Neural cell (in vitro differentiated cells): Measurements from ENCODE around the gene PDGFB. TPM values are rescaled to one million over a fixed set of nuclear protein-coding genes. Genes with fewer than 3 reads are reported as not detected.

ENCODE experiments used
- H2AFZ ChIP-seq: fragments of 200-600, 300-800 bp; sonication (generic), shearing (Covaris generic); 2 replicates; pipeline ENCODE4 v1.6.0; 2014; ENCODE audit warnings: low read depth, mild to moderate bottlenecking, antibody characterized with exemption, low read length, moderate library complexity
- H3F3A ChIP-seq: fragments of 200-600 bp; shearing (Covaris generic); 2 replicates; pipeline ENCODE4 v1.6.1; 2016; ENCODE audit warnings: mild to moderate bottlenecking, moderate library complexity, mixed read lengths, antibody characterized with exemption, low read length; ENCODE audit not compliant: insufficient read depth, poor library complexity, severe bottlenecking
- H3K27ac ChIP-seq: fragments of 200-600, 300-800 bp; sonication (generic), shearing (Covaris generic); 2 replicates; pipeline ENCODE4 v1.5.1; 2014; ENCODE audit warnings: mild to moderate bottlenecking, low read length, moderate library complexity
- H3K27me3 ChIP-seq: fragments of 300-800, 200-600 bp; sonication (generic), shearing (Covaris generic); 2 replicates; pipeline ENCODE4 v1.6.0; 2014; ENCODE audit warnings: mild to moderate bottlenecking, low read depth, low read length, moderate library complexity; ENCODE audit not compliant: insufficient read depth
- H3K36me3 ChIP-seq: fragments of 300-800, 200-600 bp; sonication (generic), shearing (Covaris generic); 2 replicates; pipeline ENCODE4 v1.5.1; 2014; ENCODE audit warnings: mild to moderate bottlenecking, antibody characterized with exemption, low read length, moderate library complexity; ENCODE audit not compliant: insufficient read depth
- H3K4me2 ChIP-seq: fragments of 300-800, 200-600 bp; sonication (generic), shearing (Covaris generic); 2 replicates; pipeline ENCODE4 v1.6.0; 2014; ENCODE audit warnings: mild to moderate bottlenecking, low read length
- H3K4me3 ChIP-seq: fragments of 300-800, 200-600 bp; sonication (generic), shearing (Covaris generic); 2 replicates; pipeline ENCODE4 v1.5.1; 2014; ENCODE audit warnings: mild to moderate bottlenecking, low read length, moderate library complexity
- H3K79me2 ChIP-seq: fragments of 200-600 bp; shearing (Covaris generic); replicated peaks from 2 replicates; pipeline ENCODE4 v1.6.0; 2014; ENCODE audit warnings: mild to moderate bottlenecking, low read length, moderate library complexity; ENCODE audit not compliant: insufficient read depth
- H3K9ac ChIP-seq: fragments of 300-800, 200-600 bp; sonication (generic), shearing (Covaris generic); 2 replicates; pipeline ENCODE4 v1.6.1; 2016; ENCODE audit warnings: mild to moderate bottlenecking, low read length, mixed read lengths
- H3K9me2 ChIP-seq: fragments of 200-600 bp; shearing (Covaris generic); 2 replicates; pipeline ENCODE4 v1.6.1; 2016; ENCODE audit warnings: mild to moderate bottlenecking, low read length, mixed read lengths; ENCODE audit not compliant: insufficient read depth
- H3K9me3 ChIP-seq: fragments of 200-600, 300-800 bp; sonication (generic), shearing (Covaris generic); 2 replicates; pipeline ENCODE4 v1.6.1; 2016; ENCODE audit warnings: mild to moderate bottlenecking, mixed run types, low read length, moderate library complexity, mixed read lengths
- H4K20me1 ChIP-seq: fragments of 200-600 bp; shearing (Covaris generic); 2 replicates; pipeline ENCODE4 v1.6.1; 2016; ENCODE audit warnings: mild to moderate bottlenecking, mixed run types; ENCODE audit not compliant: insufficient read depth
- CTCF ChIP-seq: fragments of 450-650 bp; IDR thresholded peaks from 2 replicates; pipeline ENCODE4 v1.5.1; 2014; ENCODE audit warnings: antibody characterized with exemption, mild to moderate bottlenecking, moderate library complexity; ENCODE audit not compliant: poor library complexity, severe bottlenecking
- EP300 ChIP-seq: fragments of 450-650 bp; conservative IDR thresholded peaks from 2 replicates; pipeline ENCODE4 v1.6.1; 2014; ENCODE audit warnings: antibody characterized with exemption, mild to moderate bottlenecking, moderate library complexity; ENCODE audit not compliant: poor library complexity, severe bottlenecking
- EZH2 ChIP-seq: fragments of 200-600, 300-800 bp; shearing (Covaris generic), sonication (generic); IDR thresholded peaks from 2 replicates; pipeline ENCODE4 v1.6.1; 2014; ENCODE audit warnings: antibody characterized with exemption, low read length, borderline replicate concordance, mild to moderate bottlenecking; ENCODE audit not compliant: insufficient read depth, poor library complexity, severe bottlenecking
- MXI1 ChIP-seq: fragments of 450-650 bp; conservative IDR thresholded peaks from 2 replicates; pipeline ENCODE4 v1.6.1; 2014; ENCODE audit warnings: antibody characterized with exemption, mild to moderate bottlenecking; ENCODE audit not compliant: poor library complexity, severe bottlenecking
- POLR2AphosphoS5 ChIP-seq: IDR thresholded peaks from 2 replicates; pipeline ENCODE4 v1.6.1; 2012
- RAD21 ChIP-seq: fragments of 450-650 bp; conservative IDR thresholded peaks from 2 replicates; pipeline ENCODE4 v1.6.1; 2014; ENCODE audit warnings: antibody characterized with exemption, mild to moderate bottlenecking, moderate library complexity
- REST ChIP-seq: IDR thresholded peaks from 2 replicates; pipeline ENCODE4 v1.6.1; 2012; ENCODE audit warnings: borderline replicate concordance
- SMC3 ChIP-seq: fragments of 450-650 bp; conservative IDR thresholded peaks from 2 replicates; pipeline ENCODE4 v1.6.1; 2014; ENCODE audit warnings: antibody characterized with exemption, mild to moderate bottlenecking, moderate library complexity; ENCODE audit not compliant: poor library complexity
- TAF1 ChIP-seq: IDR thresholded peaks from 2 replicates; pipeline ENCODE4 v1.6.1; 2012; ENCODE audit warnings: low read depth
- polyA plus RNA-seq: library from polyadenylated mRNA; depleted of rRNA; stranded (reverse); fragments of >200 nt; gene quantifications from 2 replicates; pipeline ENCODE4 v1.2.3, GENCODE V29; 2014

PDGFB gene
- polyA plus RNA-seq, 1 donor from 2014 or later = 0.61 TPM

- Histone ChIP-seq H3K9me3 (no peaks in the 10 kb centered on the region), H3K9ac (no peak overlapping the region), H3F3A (no peaks in the 10 kb centered on the region), H2AFZ (no peak overlapping the region), H3K36me3 (no peaks in the 10 kb centered on the region), H3K27ac (no peak overlapping the region), H3K9me2 (no peaks in the 10 kb centered on the region), H3K27me3 (no peaks in the 10 kb centered on the region), H3K4me3 (no peak overlapping the region), H4K20me1 (no peaks in the 10 kb centered on the region), H3K4me2 (no peak overlapping the region), H3K79me2 (no peaks in the 10 kb centered on the region)
- TF ChIP-seq MXI1 = no peak
- TF ChIP-seq EP300 = no peak
Observed at GRCh38 chr22:39234867-39235687, 9.7 kb downstream of the PDGFB start.

- H3K27ac ChIP-seq = no peak overlapping the region
- no peak overlapping the region for H3K4me3 ChIP-seq
- no peaks in the 10 kb centered on the region for H3K36me3 ChIP-seq
- no peaks in the 10 kb centered on the region for H3K79me2 ChIP-seq
- TF ChIP-seq CTCF (no peak), MXI1 (no peak), POLR2AphosphoS5 (no peak), EZH2 (no peak), SMC3 (no peak), REST (no peak), TAF1 (no peak), RAD21 (no peak), EP300 (no peak)
- no peaks in the 10 kb centered on the region for H3K9me2 ChIP-seq
- H3K9ac ChIP-seq = no peak overlapping the region
- H3K4me2 ChIP-seq = no peak overlapping the region
- H2AFZ ChIP-seq = no peak overlapping the region
- no peaks in the 10 kb centered on the region for H3K9me3 ChIP-seq
- no peaks in the 10 kb centered on the region for H3K27me3 ChIP-seq
- no peaks in the 10 kb centered on the region for H3F3A ChIP-seq
- H4K20me1 ChIP-seq = no peaks in the 10 kb centered on the region
Observed at GRCh38 chr22:39234472-39234787, 10.4 kb downstream of the PDGFB start.
